ENCODE data around the gene SLC8A3. TPM values are rescaled to one million over a fixed set of nuclear protein-coding genes. Genes with fewer than 3 reads are reported as not detected.

Gene SLC8A3
- polyA plus RNA-seq, 2 of the 4 experiments (the other 2 are of a cell fraction): not detected

GRCh38 chr14:70181276-70181675 is 7.5 kb downstream of the SLC8A3 start:
- no peak for ATAC-seq
- no peak for FAIRE-seq
- ChIA-PET POLR2A (no interaction called here), CTCF (no interaction called here)
- no peak overlapping the region for H3K4me3 ChIP-seq
- H3K27ac ChIP-seq: no peak overlapping the region
- no peak overlapping the region for H3K4me2 ChIP-seq
- no peaks in the 10 kb centered on the region for H3K9me3 ChIP-seq
- TF ChIP-seq GATA3 (IDR thresholded peaks at IDR 0.05; ENCODE audit: borderline replicate concordance): no peak
- TF ChIP-seq MAFK (IDR thresholded peaks at IDR 0.05; ENCODE audit: partially characterized antibody): no peak
- TF ChIP-seq ATOH8 (CRISPR knock-in tag; IDR thresholded peaks at IDR 0.05; ENCODE audit: low read depth): no peak
- no peaks in the 10 kb centered on the region for H3K4me1 ChIP-seq
- 13% methylated on average over 1 of the region's 1 CpG for WGBS (ENCODE audit: missing lambda C conversion rate)
- DNase-seq (ENCODE audit: low read depth in 1 of 2, low spot score in 1 of 2): no peak

GRCh38 chr14:70180718-70181117 is 8.0 kb downstream of the SLC8A3 start:
- POLR2A ChIA-PET: no interaction called here
- DNase-seq (ENCODE audit: low read depth in 1 of 2, low spot score in 1 of 2) (no peak), ATAC-seq (no peak), FAIRE-seq (no peak)
- WGBS (ENCODE audit: missing lambda C conversion rate): no CpG with 5 or more reads among the region's 1 CpG
- Histone ChIP-seq H3K9me3 (no peaks in the 10 kb centered on the region), H3K4me3 (no peak overlapping the region), H3K4me1 (no peaks in the 10 kb centered on the region), H3K4me2 (no peak overlapping the region), H3K27ac (no peak overlapping the region)
- CTCF ChIA-PET: no interaction called here
- TF ChIP-seq POLR2A (IDR thresholded peaks at IDR 0.05; ENCODE audit: low read length) (no peak), CTCF (IDR thresholded peaks at IDR 0.05) (no peak), HOXB5 (CRISPR knock-in tag; IDR thresholded peaks at IDR 0.05) (no peak), RARB (CRISPR knock-in tag; IDR thresholded peaks at IDR 0.05) (no peak), REST (IDR thresholded peaks at IDR 0.05) (no peak), HOXA7 (CRISPR knock-in tag; IDR thresholded peaks at IDR 0.05) (no peak), ZC3H11A (IDR thresholded peaks at IDR 0.05) (no peak), MAFK (IDR thresholded peaks at IDR 0.05; ENCODE audit: partially characterized antibody) (no peak), CBX8 (IDR thresholded peaks at IDR 0.05) (no peak), SMC3 (IDR thresholded peaks at IDR 0.05) (no peak), FOSB (CRISPR knock-in tag; IDR thresholded peaks at IDR 0.05) (no peak), POLR2AphosphoS2 (conservative IDR thresholded peaks at IDR 0.05; ENCODE audit: low read length) (no peak), PBX3 (IDR thresholded peaks at IDR 0.05) (no peak), TFCP2L1 (CRISPR knock-in tag; IDR thresholded peaks at IDR 0.05) (no peak), USF2 (IDR thresholded peaks at IDR 0.05) (no peak), TP53 (CRISPR knock-in tag; IDR thresholded peaks at IDR 0.05) (no peak)
